Measurements from ENCODE around the gene NCSTN. TPM values are rescaled to one million over a fixed set of nuclear protein-coding genes. Genes with fewer than 3 reads are reported as not detected.

NCSTN gene
- total RNA-seq, 2 donors from 2014 or later: 81.2 to 117 TPM

DNA sequence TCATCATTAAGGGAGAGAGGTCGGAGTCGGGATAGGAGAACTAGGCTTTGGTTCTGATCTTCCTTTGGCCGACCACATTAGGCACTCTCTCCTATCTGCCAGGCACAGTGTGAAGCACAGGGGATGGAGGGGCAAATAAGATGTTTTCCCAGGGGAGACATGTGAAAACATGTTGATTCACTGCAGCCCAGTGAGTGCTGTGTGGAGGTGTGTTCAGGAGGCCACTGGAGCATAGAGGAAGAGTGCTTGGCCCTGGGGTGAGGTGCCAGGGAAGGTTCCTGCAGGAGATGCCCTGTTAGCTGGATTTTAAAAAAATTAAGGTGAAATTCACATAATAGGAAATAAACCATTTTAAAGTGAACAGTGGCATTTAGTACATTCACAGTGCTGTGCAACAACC is 60.9 kb downstream of the NCSTN start:
- no peaks in the 10 kb centered on the region for H3K36me3 ChIP-seq
- intact Hi-C loops (cut with DNase I): no loop called here
- no peak overlapping the region for H3K4me3 ChIP-seq
- H3K4me1 ChIP-seq (replicated peaks): peaks cover 3% of the 10 kb centered on the region
- TF ChIP-seq POLR2A (IDR thresholded peaks at IDR 0.05) (no peak), POLR2AphosphoS5 (IDR thresholded peaks at IDR 0.05) (no peak)
- TF ChIP-seq, protein P1, sequence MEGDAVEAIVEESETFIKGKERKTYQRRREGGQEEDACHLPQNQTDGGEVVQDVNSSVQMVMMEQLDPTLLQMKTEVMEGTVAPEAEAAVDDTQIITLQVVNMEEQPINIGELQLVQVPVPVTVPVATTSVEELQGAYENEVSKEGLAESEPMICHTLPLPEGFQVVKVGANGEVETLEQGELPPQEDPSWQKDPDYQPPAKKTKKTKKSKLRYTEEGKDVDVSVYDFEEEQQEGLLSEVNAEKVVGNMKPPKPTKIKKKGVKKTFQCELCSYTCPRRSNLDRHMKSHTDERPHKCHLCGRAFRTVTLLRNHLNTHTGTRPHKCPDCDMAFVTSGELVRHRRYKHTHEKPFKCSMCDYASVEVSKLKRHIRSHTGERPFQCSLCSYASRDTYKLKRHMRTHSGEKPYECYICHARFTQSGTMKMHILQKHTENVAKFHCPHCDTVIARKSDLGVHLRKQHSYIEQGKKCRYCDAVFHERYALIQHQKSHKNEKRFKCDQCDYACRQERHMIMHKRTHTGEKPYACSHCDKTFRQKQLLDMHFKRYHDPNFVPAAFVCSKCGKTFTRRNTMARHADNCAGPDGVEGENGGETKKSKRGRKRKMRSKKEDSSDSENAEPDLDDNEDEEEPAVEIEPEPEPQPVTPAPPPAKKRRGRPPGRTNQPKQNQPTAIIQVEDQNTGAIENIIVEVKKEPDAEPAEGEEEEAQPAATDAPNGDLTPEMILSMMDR (IDR thresholded peaks at IDR 0.05): no peak
- 90% methylated on average over 3 of the region's 3 CpGs for WGBS
- DNase-seq (ENCODE audit: low spot score): no peak
- no peak overlapping the region for H3K27ac ChIP-seq
- H3K27me3 ChIP-seq (replicated peaks; ENCODE audit: insufficient read depth): no peaks in the 10 kb centered on the region
- no peaks in the 10 kb centered on the region for H3K9me3 ChIP-seq

DNA sequence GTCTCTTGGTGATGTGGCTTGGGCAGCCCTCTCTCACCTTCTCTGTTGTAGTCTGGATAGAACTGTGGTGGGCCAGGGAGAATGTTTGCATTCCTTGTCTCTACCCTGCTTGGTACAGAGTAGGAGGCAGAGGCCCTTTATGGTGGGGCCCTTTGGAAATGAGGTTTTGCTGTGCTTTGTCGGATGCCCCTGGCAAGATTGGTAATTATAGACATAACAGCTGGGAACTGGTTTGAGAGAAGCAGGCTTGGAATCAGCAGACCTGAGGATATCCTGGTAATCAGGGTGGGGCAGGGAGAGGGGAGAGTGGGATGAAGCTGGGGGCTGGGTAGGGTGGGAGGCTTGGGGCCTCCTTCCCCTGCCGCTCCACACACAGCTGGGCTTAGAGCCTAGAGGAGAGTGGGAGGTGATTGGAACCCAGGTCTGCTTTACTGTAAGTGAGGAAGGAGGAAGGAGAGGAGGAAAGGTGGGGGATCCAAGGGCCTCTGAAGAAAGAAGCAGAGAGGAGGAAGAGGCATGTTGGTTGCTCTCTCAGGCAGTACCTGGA is 62.2 kb downstream of the NCSTN start:
- no peak overlapping the region for H3K27ac ChIP-seq

DNA sequence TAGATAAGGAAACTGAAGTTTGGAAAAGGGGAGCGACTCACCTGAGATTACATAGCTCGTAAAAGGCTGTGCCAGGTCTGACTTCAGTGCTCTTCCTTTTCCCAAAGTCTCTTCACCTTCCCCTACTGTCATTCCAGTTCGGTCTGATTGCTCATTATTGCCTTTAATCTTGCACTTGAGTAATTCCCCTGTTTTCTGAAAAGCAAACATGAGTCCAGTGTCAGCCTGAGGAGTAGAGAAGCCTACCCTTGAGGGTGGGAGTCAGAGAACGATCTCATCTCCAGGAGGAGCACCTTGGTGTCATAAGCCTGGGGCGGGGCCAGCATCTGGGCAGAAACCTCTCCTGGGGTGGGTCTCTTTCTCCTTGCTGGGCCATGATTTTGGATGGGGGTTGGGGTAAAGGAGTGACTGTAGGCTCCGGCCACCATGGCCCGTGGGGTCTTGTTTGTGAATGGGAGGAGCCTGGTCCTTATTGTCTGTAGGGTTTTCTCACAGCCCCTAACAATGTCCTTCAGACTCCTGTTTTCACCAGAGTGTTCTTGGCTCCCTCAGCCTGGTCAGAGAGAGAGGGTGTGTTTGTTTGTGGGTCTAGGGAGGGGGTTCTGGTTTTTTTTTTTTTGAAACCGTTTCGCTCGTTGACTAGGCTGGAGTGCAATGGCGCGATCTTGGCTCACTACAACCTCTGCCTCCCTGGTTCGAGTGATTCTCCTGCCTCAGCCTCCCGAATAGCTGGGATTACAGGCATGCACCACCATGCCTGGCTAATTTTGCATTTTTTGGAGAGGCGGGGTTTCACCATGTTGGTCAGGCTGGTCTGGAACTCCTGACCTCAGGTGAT is 63.2 kb downstream of the NCSTN start:
- intact Hi-C loops (cut with DNase I): no loop called here
- Histone ChIP-seq H3K4me1 (replicated peaks) (peaks cover 3% of the 10 kb centered on the region), H3K27ac (no peak overlapping the region), H3K4me3 (no peak overlapping the region), H3K36me3 (no peaks in the 10 kb centered on the region), H3K27me3 (replicated peaks; ENCODE audit: insufficient read depth) (no peaks in the 10 kb centered on the region), H3K9me3 (no peaks in the 10 kb centered on the region)
- TF ChIP-seq, protein P1 (IDR thresholded peaks at IDR 0.05): no peak
- TF ChIP-seq POLR2AphosphoS5 (IDR thresholded peaks at IDR 0.05) (no peak), POLR2A (IDR thresholded peaks at IDR 0.05) (no peak)
- no peak for DNase-seq (ENCODE audit: low spot score)
- 81% methylated on average over 15 of the region's 15 CpGs for WGBS

More for the DNA sequence above, 62.2 kb downstream of the NCSTN start:
- Histone ChIP-seq H3K9me3 (no peaks in the 10 kb centered on the region), H3K27me3 (replicated peaks; ENCODE audit: insufficient read depth) (no peaks in the 10 kb centered on the region), H3K4me1 (replicated peaks) (peaks cover 3% of the 10 kb centered on the region), H3K4me3 (no peak overlapping the region), H3K36me3 (no peaks in the 10 kb centered on the region)
- no peak for DNase-seq (ENCODE audit: low spot score)
- intact Hi-C loops (cut with DNase I): no loop called here
- WGBS: 77% methylated on average over 2 of the region's 2 CpGs
- TF ChIP-seq, protein P1 (IDR thresholded peaks at IDR 0.05): no peak
- TF ChIP-seq POLR2AphosphoS5 (IDR thresholded peaks at IDR 0.05) (no peak), POLR2A (IDR thresholded peaks at IDR 0.05) (no peak)

DNA sequence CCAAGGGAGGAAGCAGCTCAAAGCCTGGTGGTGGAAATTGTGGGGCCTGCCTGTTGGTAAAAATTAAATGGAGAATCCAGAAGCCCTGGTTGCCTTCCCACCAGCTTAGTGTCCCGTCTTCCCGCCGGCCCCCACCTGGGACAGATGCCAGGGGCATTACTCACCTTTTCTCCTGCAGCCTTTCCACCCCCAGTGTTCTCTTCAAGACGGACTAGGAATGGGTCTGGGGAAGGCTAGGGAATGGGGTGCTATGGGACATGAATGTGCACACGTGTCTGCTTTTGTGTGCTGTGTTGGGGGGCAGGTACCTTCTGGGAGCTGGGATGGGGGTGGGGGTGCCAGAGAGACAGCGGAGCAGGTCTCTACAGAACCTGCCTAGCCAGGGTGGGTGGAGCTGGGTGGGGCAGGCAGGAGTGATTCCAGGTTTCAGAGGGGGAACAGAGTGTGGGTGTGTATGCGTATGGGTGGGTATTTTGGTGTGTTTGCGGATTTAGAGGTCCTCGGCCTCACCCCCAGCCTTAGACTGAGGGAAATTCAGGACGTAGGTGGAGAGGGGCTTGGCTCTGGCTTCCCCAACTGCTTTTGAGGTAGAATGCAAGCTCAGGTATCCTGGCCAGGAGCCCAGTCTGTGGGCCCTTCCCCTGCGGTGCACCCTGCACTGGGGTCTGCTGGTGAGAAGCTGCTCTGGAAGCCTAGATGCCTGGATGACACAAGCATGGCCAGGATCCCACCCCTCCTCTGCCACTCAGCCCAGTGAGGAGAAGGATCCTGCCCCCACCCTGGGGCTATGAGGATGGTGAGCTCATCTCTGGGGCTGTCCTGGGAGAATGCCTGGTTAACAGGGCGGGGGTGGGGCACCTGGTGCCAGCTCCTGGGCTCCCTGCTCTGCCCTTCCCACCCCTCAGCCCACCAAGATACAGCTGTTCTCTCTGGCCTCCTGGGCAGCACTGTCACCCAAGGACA is 64.9 kb downstream of the NCSTN start:
- intact Hi-C loops (cut with DNase I): no loop called here
- H3K9me3 ChIP-seq: no peaks in the 10 kb centered on the region
- H3K36me3 ChIP-seq: no peaks in the 10 kb centered on the region
- H3K27ac ChIP-seq: no peak overlapping the region
- no peak for TF ChIP-seq POLR2AphosphoS5 (IDR thresholded peaks at IDR 0.05)
- H3K4me3 ChIP-seq: no peak overlapping the region
- DNase-seq (ENCODE audit: low spot score): no peak
- no peaks in the 10 kb centered on the region for H3K27me3 ChIP-seq (replicated peaks; ENCODE audit: insufficient read depth)
- 38% methylated on average over 11 of the region's 12 CpGs for WGBS
- H3K4me1 ChIP-seq (replicated peaks): no peaks in the 10 kb centered on the region

Small RNA genes lying within 50 kb of the gene (small RNA-seq; reads per million reads assigned to genes)
- gene RF00019 (0 reads per million in 2 donors), gene RNU4-42P (0 to 0.09 reads per million in 2 donors)

Other genes starting within 250 kb of the NCSTN start
- gene IGSF8, start 244.8 kb upstream of the NCSTN start, total RNA-seq: 100 to 1,000 TPM in 1 of 2 donors, 10 to 100 TPM in 1; 35.9 to 101 TPM
- 10 to 100 TPM; 14.8 to 69.0 TPM for gene ATP1A2, start 227.6 kb upstream of the NCSTN start, total RNA-seq
- gene ATP1A4, start 191.8 kb upstream of the NCSTN start, total RNA-seq: 1 to 10 TPM; 2.8 to 5.2 TPM
- gene CASQ1, start 152.8 kb upstream of the NCSTN start, total RNA-seq: 1 to 10 TPM; 1.2 to 3.0 TPM
- gene PEA15, start 138.0 kb upstream of the NCSTN start, total RNA-seq: 100 to 1,000 TPM in 1 of 2 donors, 10 to 100 TPM in 1; 50.4 to 184 TPM
- gene DCAF8, start 80.8 kb upstream of the NCSTN start, total RNA-seq: 100 to 1,000 TPM; 133 to 172 TPM
- 10 to 100 TPM; 49.6 to 61.0 TPM for gene PEX19, start 58.2 kb upstream of the NCSTN start, total RNA-seq
- 100 to 1,000 TPM; 123 to 129 TPM for gene COPA, start 133 bp upstream of the NCSTN start, total RNA-seq
- not detected for gene NHLH1, start 23.7 kb downstream of the NCSTN start, total RNA-seq
- 10 to 100 TPM in 1 of 2 donors, 1 to 10 TPM in 1; 9.7 to 13.6 TPM for gene VANGL2, start 57.2 kb downstream of the NCSTN start, total RNA-seq
- 1 to 10 TPM in 1 of 2 donors, under 1 TPM in 1; 0.64 to 1.4 TPM for gene SLAMF6, start 179.9 kb downstream of the NCSTN start, total RNA-seq
- gene CD84, start 236.1 kb downstream of the NCSTN start, total RNA-seq: 1 to 10 TPM; 1.2 to 6.7 TPM

All from prostate gland (tissue), 2 donors.